Smooth muscle cell (in vitro differentiated cells): ENCODE data around the gene SBK3. TPM values are rescaled to one million over a fixed set of nuclear protein-coding genes. Genes with fewer than 3 reads are reported as not detected.

Experiments
- DNase-seq: peaks from one replicate; lab custom pipeline; 2025; ENCODE audit not compliant: unreplicated experiment; lab: John Stamatoyannopoulos, UW
- H2AFZ ChIP-seq: fragments of 200-600 bp; sonication (generic); 2 replicates; pipeline ENCODE4 v1.6.0; 2016; ENCODE audit warnings: antibody characterized with exemption, low read depth, mild to moderate bottlenecking
- H3F3A ChIP-seq: fragments of 200-600 bp; sonication (generic); 2 replicates; pipeline ENCODE4 v1.6.0; 2017; ENCODE audit warnings: antibody characterized with exemption, low read depth
- H3K27ac ChIP-seq: fragments of 200-600 bp; sonication (generic); 2 replicates; pipeline ENCODE4 v1.5.1; 2016; ENCODE audit warnings: low read depth, mild to moderate bottlenecking
- H3K27me3 ChIP-seq: fragments of 200-600 bp; sonication (generic); 2 replicates; pipeline ENCODE4 v1.6.1; 2016; ENCODE audit warnings: low read depth, mild to moderate bottlenecking
- H3K36me3 ChIP-seq: fragments of 200-600 bp; sonication (generic); 2 replicates; pipeline ENCODE4 v1.5.1; 2016; ENCODE audit warnings: low read depth
- H3K4me1 ChIP-seq: fragments of 200-600 bp; sonication (generic); 2 replicates; pipeline ENCODE4 v1.5.1; 2016; ENCODE audit warnings: low read depth
- H3K4me2 ChIP-seq: fragments of 200-600 bp; sonication (generic); 2 replicates; pipeline ENCODE4 v1.6.0; 2016; ENCODE audit warnings: mild to moderate bottlenecking
- H3K4me3 ChIP-seq: fragments of 200-600 bp; sonication (generic); 2 replicates; pipeline ENCODE4 v1.5.1; 2016; ENCODE audit warnings: mild to moderate bottlenecking
- H3K79me2 ChIP-seq: fragments of 200-600 bp; sonication (generic); 2 replicates; pipeline ENCODE4 v1.6.0; 2016; ENCODE audit warnings: low read depth, mild to moderate bottlenecking
- H3K9ac ChIP-seq: fragments of 200-600 bp; sonication (generic); 2 replicates; pipeline ENCODE4 v1.6.0; 2016; ENCODE audit warnings: low read depth
- H3K9me3 ChIP-seq: fragments of 200-600 bp; sonication (generic); replicated peaks from 2 replicates; pipeline ENCODE4 v1.5.1; 2016; ENCODE audit warnings: low read depth
- H4K20me1 ChIP-seq: fragments of 200-600 bp; sonication (generic); 2 replicates; pipeline ENCODE4 v1.6.0; 2016; ENCODE audit warnings: low read depth
- CTCF ChIP-seq: fragments of 200-600 bp; sonication (generic); IDR thresholded peaks from 2 replicates; pipeline ENCODE4 v1.5.1; 2017; ENCODE audit warnings: borderline replicate concordance, mild to moderate bottlenecking, antibody characterized with exemption; ENCODE audit not compliant: insufficient read depth, poor library complexity, severe bottlenecking
- WGBS: methylation state at CpG from one replicate; pipeline ENCODE4 v1.1.7; 2016; ENCODE audit warnings: low lambda C conversion rate; 5-methylcytosine and 5-hydroxymethylcytosine counted together
- polyA plus RNA-seq: library from polyadenylated mRNA; unstranded; fragments of >200 nt; fragmentation: Nextera tagmentation; extraction: Ambion mirVana; gene quantifications from 2 replicates; pipeline ENCODE4 v1.2.1, GENCODE V29; 2016
- total RNA-seq: library from RNA; depleted of rRNA; stranded (reverse); fragments of >200 nt; gene quantifications from 2 replicates; pipeline ENCODE4 v1.2.3, GENCODE V29; 2014

The SBK3 gene
- total and polyA plus RNA-seq, 2 experiments from 2014 or later: not detected

DNA sequence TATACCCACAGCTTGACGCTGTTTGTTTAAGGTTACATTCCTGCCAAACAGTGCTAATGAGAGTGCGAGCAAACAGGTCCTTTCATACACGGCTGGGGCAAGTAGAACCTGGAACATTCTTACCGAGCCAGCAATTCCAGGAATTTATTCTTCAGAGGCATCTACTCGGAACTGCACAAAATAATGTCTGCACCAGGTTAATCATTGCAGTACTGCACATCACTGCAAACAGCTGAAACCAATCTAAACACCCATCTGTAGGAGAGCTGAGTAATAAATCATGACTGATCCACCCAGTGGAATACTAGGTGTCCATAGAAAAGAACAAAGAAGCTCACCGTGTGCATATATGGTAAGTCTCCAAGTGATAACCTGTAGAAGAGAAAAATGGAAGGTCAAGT lies 36.5 kb upstream of the SBK3 start:
- no peak overlapping the region for H2AFZ ChIP-seq
- peak overlapping the region; percentile 96 for H3K4me3 ChIP-seq
- no peak for DNase-seq
- no peak overlapping the region for H3K9ac ChIP-seq
- 58% methylated on average over 6 of the region's 6 CpGs for WGBS
- no peaks in the 10 kb centered on the region for H3K36me3 ChIP-seq
- H3K27ac ChIP-seq: no peak overlapping the region
- H3K4me2 ChIP-seq: no peak overlapping the region
- H3K79me2 ChIP-seq: peaks cover 13% of the 10 kb centered on the region
- no peaks in the 10 kb centered on the region for H4K20me1 ChIP-seq
- no peaks in the 10 kb centered on the region for H3K27me3 ChIP-seq
- H3F3A ChIP-seq: peaks cover 5% of the 10 kb centered on the region
- H3K4me1 ChIP-seq: peaks cover 9% of the 10 kb centered on the region
- TF ChIP-seq CTCF: no peak
- H3K9me3 ChIP-seq: no peaks in the 10 kb centered on the region

DNA sequence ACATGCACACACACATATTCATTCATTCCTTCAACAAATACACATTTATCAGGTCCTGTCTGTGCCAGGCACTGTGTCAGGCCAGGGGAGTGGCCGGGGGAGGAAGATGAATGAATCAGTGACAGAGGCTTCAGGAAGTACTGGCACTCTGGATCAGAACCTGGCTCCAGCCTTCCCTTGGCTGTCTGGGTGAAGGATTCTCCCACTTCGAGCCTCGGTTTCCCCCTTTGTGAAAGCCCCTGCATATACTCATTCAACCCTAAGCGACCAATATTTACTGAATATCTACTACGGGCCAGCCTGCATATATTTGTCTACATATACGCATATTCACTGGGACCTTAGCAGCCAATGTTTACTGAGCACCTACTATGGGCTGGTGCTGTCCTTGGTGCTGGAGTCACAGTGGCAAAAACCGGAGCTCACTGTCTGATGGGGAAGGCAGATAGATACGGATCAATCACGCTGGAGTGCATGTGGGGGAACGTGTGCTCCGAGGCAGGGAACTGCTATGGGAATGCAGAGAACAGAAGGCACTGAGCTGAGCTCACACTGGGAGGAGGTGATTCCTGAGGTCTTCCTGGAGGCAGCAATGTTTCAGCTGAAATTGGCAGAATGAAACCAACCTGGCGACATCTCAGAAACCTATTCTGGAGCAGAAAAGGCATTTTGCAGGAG lies 35.9 kb upstream of the SBK3 start:
- Histone ChIP-seq H2AFZ (peak overlapping the region; percentile 80), H3K79me2 (peaks cover 13% of the 10 kb centered on the region), H3K9ac (no peak overlapping the region), H3K27ac (peak overlapping the region; percentile 68), H3F3A (peaks cover 5% of the 10 kb centered on the region), H3K4me2 (peak overlapping the region; percentile 92), H3K4me1 (peaks cover 7% of the 10 kb centered on the region), H3K9me3 (no peaks in the 10 kb centered on the region), H3K27me3 (no peaks in the 10 kb centered on the region), H3K4me3 (peak overlapping the region; percentile 96), H4K20me1 (no peaks in the 10 kb centered on the region), H3K36me3 (no peaks in the 10 kb centered on the region)
- DNase-seq: no peak
- WGBS: 44% methylated on average over 12 of the region's 12 CpGs
- TF ChIP-seq CTCF: no peak

DNA sequence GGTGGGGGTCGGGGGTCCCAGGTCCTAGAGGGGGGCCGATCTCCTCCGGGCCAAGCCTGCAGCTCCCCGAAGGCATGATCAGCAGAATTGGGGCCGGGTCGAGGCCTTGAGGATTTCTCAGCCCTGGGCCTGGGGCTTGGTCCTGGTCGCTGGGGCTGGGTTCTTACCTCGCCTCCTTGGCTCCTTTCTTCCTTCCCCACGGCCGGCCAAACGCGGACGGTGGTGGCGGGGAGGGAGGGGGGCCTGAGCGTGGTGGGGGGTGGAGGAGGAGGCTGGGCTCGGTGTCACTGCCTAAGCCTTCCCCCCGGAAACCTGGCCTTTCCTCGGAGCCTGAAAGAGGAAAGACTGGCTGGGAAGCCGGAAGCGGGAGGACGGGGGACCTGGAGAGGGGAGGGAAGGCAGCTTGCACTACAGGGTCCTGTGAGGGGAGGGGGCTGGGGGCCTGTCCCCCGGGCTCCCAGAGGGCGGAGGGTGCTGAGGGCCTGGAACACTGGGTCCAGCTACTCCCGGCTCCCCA lies 35.3 kb upstream of the SBK3 start, which contains the start of gene ZNF579:
Gene ZNF579 (minus strand): TSS at position 221 of the 517 bp plus-strand sequence. CDS start 1,209 bp downstream, outside the sequence.
- H3F3A ChIP-seq: peaks cover 5% of the 10 kb centered on the region
- no peaks in the 10 kb centered on the region for H3K36me3 ChIP-seq
- no peaks in the 10 kb centered on the region for H4K20me1 ChIP-seq
- H2AFZ ChIP-seq: peak within 1 kb of the TSS; percentile 80
- DNase-seq: peak; percentile 51
- no peaks in the 10 kb centered on the region for H3K27me3 ChIP-seq
- peaks cover 2% of the 10 kb centered on the region for H3K4me1 ChIP-seq
- TF ChIP-seq CTCF: no peak
- H3K9me3 ChIP-seq: no peaks in the 10 kb centered on the region
- H3K4me2 ChIP-seq: peak within 1 kb of the TSS; percentile 92
- H3K4me3 ChIP-seq: peak within 1 kb of the TSS; percentile 96
- peak within 1 kb of the TSS; percentile 91 for H3K9ac ChIP-seq
- peaks cover 13% of the 10 kb centered on the region for H3K79me2 ChIP-seq
- WGBS: 8% methylated on average over 10 of the region's 24 CpGs
- H3K27ac ChIP-seq: peak within 1 kb of the TSS; percentile 68
